MM.1S (cell line): ENCODE results near the gene CCDC185.

Experiments
- EZH2 ChIP-seq: fragments of 300-600 bp; sonication (generic); optimal IDR thresholded peaks from 2 replicates; pipeline ENCODE3; 2017; ENCODE audit warnings: low read depth, mild to moderate bottlenecking, antibody characterized with exemption, low read length, mixed read lengths
- TF ChIP-seq, protein P1 (sequence below): fragments of 300-600 bp; sonication (generic); IDR thresholded peaks from 2 replicates; pipeline ENCODE4 v1.5.1; 2016; ENCODE audit warnings: antibody characterized with exemption, low read length, mixed read lengths

DNA sequence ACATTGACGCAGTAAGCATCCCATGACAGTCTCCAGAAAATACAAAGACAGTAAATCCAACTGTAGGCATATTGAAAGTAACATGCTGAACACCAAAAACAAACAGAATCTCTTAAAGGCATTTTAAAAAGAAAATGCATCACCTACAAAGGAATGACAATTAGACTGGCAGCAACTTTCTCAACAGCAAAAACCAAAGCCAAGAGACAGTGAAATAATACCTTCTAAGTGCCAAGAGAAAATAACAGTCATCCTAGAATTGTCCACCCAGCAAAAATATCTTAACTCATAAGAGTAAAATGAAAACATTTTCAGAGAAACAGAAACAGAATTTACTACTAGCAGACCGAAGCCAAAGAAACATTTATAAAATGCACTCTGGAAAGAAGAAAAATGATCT is 20.0 kb downstream of the CCDC185 start:
- TF ChIP-seq EZH2: no peak
- TF ChIP-seq, protein P1, sequence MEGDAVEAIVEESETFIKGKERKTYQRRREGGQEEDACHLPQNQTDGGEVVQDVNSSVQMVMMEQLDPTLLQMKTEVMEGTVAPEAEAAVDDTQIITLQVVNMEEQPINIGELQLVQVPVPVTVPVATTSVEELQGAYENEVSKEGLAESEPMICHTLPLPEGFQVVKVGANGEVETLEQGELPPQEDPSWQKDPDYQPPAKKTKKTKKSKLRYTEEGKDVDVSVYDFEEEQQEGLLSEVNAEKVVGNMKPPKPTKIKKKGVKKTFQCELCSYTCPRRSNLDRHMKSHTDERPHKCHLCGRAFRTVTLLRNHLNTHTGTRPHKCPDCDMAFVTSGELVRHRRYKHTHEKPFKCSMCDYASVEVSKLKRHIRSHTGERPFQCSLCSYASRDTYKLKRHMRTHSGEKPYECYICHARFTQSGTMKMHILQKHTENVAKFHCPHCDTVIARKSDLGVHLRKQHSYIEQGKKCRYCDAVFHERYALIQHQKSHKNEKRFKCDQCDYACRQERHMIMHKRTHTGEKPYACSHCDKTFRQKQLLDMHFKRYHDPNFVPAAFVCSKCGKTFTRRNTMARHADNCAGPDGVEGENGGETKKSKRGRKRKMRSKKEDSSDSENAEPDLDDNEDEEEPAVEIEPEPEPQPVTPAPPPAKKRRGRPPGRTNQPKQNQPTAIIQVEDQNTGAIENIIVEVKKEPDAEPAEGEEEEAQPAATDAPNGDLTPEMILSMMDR: no peak
